HL-60 (cell line): ENCODE results near the gene PPP1R7.
A peak's percentile ranks its signal among the peaks of the same experiment; 100 is the strongest.

ENCODE experiments used
- GABPA ChIP-seq: IDR thresholded peaks from 2 replicates; pipeline ENCODE4 v1.6.1; 2012; ENCODE audit warnings: low read depth
- POLR2AphosphoS5 ChIP-seq: IDR thresholded peaks from 2 replicates; pipeline ENCODE4 v1.6.1; 2012; ENCODE audit warnings: low read depth
- SPI1 ChIP-seq: IDR thresholded peaks from 2 replicates; pipeline ENCODE4 v1.6.1; 2012; ENCODE audit warnings: low read depth, mild to moderate bottlenecking, borderline replicate concordance
- TF ChIP-seq, protein P1 (sequence below): IDR thresholded peaks from one replicate; pipeline ENCODE4 v1.5.1; 2011; ENCODE audit warnings: low read length, control low read depth, inconsistent platforms; ENCODE audit not compliant: insufficient read depth
- TF ChIP-seq, protein P2 (sequence below): IDR thresholded peaks from 2 replicates; pipeline ENCODE4 v1.6.1; 2012; ENCODE audit warnings: low read depth; ENCODE audit not compliant: insufficient replicate concordance

GRCh38 chr2:241227594-241227993 lies 77.3 kb downstream of the PPP1R7 start:
- TF ChIP-seq, protein P1, sequence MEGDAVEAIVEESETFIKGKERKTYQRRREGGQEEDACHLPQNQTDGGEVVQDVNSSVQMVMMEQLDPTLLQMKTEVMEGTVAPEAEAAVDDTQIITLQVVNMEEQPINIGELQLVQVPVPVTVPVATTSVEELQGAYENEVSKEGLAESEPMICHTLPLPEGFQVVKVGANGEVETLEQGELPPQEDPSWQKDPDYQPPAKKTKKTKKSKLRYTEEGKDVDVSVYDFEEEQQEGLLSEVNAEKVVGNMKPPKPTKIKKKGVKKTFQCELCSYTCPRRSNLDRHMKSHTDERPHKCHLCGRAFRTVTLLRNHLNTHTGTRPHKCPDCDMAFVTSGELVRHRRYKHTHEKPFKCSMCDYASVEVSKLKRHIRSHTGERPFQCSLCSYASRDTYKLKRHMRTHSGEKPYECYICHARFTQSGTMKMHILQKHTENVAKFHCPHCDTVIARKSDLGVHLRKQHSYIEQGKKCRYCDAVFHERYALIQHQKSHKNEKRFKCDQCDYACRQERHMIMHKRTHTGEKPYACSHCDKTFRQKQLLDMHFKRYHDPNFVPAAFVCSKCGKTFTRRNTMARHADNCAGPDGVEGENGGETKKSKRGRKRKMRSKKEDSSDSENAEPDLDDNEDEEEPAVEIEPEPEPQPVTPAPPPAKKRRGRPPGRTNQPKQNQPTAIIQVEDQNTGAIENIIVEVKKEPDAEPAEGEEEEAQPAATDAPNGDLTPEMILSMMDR: no peak
- peak; percentile 35; the same call in 1 of the 2 replicates for TF ChIP-seq POLR2AphosphoS5
- no peak for TF ChIP-seq SPI1
- TF ChIP-seq, protein P2, sequence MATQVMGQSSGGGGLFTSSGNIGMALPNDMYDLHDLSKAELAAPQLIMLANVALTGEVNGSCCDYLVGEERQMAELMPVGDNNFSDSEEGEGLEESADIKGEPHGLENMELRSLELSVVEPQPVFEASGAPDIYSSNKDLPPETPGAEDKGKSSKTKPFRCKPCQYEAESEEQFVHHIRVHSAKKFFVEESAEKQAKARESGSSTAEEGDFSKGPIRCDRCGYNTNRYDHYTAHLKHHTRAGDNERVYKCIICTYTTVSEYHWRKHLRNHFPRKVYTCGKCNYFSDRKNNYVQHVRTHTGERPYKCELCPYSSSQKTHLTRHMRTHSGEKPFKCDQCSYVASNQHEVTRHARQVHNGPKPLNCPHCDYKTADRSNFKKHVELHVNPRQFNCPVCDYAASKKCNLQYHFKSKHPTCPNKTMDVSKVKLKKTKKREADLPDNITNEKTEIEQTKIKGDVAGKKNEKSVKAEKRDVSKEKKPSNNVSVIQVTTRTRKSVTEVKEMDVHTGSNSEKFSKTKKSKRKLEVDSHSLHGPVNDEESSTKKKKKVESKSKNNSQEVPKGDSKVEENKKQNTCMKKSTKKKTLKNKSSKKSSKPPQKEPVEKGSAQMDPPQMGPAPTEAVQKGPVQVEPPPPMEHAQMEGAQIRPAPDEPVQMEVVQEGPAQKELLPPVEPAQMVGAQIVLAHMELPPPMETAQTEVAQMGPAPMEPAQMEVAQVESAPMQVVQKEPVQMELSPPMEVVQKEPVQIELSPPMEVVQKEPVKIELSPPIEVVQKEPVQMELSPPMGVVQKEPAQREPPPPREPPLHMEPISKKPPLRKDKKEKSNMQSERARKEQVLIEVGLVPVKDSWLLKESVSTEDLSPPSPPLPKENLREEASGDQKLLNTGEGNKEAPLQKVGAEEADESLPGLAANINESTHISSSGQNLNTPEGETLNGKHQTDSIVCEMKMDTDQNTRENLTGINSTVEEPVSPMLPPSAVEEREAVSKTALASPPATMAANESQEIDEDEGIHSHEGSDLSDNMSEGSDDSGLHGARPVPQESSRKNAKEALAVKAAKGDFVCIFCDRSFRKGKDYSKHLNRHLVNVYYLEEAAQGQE: no peak
- TF ChIP-seq GABPA: no peak
